GM15510 (cell line): ENCODE results near the gene CTDNEP1.

Experiments
- POLR2A ChIP-seq: IDR thresholded peaks from 3 replicates; pipeline ENCODE4 v1.6.1; 2011; ENCODE audit warnings: borderline replicate concordance; ENCODE audit not compliant: insufficient read length; ENCODE audit errors: extremely low read depth

The CTDNEP1 gene

DNA sequence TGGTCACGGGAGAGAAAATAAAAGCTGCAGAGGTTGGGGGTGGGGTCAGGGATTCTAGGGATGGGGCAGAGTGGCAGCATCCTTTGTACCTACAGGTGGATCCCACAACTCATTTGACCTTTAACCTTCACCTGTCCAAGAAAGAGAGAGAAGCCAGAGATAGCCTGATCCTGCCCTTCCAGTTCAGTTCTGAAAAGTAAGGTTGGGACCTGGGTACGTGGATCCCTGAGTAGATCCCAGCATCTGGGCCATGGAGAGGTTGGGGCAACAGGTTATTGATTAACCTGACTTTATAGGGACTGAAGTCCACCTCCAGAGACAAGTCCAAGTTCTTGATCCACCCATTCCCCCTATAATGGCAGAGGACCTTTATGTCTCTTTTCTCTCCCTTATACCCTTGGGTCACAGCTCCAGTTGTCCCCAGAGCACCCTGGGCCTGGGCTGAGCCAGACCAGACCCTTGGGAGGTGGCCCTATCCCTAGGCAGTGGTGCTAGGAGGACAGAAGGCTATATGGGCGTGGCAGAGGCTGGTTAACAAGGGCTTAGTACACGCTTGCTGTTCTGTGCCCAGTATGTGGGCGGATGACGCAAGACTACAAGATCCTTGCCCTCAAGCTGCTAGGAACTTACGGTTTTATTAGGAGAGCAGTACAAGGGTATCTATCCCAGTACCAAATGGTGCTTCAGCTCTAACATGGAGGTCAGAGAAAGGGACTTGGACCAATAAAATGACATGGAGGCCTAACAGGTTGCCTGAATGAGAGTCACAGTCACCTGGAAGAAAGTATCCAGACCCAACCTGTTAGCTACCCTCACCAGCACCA lies 7.4 kb upstream of the CTDNEP1 start:
- TF ChIP-seq POLR2A: no peak

DNA sequence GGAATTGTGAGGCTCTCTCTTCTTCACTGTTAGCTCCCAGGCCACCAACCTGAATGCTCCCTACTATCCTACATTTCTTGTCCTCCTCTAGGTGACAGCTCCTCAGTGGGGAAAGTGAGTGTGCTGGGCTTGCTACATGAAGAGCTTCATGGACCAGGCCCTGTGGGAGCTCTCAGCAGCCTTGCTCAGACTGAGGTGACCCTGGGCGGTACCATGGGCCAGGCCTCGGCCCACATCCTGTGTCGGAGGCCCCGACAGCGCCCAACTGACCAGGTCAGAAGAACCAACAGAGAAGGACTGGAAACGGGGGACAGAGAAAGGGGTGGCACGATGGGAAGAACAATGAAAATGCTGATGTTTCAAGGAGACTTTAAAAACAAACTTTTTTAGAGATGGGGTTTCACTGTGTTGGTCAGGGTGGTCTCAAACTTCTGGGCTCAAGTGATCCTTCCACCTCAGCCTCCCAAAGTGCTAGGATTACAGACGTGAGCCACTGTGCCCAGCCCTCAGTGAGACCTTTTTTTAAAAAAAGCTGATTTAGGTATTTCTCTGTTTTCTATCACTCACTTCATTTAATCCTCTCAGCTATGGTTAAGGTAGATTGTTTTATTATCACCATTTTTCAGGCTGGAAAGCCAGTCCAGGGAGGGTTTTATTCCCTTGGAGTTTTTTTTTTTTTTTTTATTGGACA lies 5.4 kb upstream of the CTDNEP1 start:
- no peak for TF ChIP-seq POLR2A

- no peak for TF ChIP-seq POLR2A
These were observed 3.0 kb upstream of the CTDNEP1 start for GRCh38 chr17:7254511-7254910.

DNA sequence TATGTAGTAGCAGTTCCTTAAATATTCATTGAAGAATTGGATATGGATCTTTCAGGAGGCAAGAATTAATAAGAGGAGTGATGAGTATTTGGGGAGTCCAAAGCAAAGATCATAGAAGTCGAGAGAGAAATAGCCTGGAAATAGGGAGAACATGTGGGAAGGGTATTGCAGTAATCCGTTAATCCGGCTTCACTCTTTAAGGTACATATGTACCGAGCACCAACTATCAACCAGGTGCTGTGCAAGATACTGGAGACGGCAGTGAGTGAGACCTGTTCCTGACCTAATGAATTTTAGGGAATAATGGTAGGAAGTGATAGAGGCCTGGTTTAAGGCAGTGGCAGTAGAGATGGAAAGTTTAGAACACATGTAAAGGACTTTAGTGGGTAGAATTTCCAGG lies 1.5 kb upstream of the CTDNEP1 start:
- TF ChIP-seq POLR2A: no peak

DNA sequence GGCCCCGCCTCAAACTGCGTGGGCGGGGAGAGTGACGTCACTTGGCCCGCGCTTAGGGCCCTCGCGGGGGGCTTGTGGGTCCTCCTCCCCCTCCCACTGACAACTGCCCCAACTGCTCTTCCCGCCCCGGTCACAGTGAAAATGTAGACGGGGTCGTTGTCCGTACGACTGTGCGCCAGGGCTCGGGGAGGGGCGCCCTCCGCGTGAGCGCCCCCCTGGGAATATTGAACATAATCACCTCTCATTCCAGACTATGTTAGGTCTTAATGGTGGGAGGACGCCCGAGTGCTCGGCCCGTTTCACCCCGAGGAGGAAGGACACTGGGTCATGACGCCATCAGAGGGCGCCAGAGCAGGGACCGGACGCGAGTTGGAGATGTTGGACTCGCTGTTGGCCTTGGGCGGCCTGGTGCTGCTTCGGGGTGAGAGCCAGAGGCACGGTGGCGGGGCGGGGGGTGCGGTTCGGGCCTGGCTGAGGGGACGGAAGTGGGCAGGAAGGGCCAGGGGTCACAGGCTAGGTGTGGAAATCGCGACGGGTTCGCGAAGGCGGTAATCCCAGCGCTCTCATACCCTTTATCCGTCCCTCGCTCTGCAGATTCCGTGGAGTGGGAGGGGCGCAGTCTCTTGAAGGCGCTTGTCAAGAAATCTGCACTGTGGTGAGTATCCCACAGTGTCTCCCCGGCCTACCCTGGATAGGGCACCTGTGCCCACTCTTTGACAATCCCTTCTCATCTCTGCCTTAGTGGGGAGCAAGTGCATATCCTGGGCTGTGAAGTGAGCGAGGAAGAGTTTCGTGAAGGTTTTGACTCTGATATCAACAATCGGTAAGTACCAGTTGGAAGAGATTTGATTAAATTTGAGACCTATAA lies 876 bp upstream of the CTDNEP1 start, which contains the start of gene ELP5:
Gene ELP5 (plus strand): TSS at position 40 of the 868 bp plus-strand sequence. CDS start 336 bp downstream, at position 376.
- TF ChIP-seq POLR2A: peak; percentile 88

DNA sequence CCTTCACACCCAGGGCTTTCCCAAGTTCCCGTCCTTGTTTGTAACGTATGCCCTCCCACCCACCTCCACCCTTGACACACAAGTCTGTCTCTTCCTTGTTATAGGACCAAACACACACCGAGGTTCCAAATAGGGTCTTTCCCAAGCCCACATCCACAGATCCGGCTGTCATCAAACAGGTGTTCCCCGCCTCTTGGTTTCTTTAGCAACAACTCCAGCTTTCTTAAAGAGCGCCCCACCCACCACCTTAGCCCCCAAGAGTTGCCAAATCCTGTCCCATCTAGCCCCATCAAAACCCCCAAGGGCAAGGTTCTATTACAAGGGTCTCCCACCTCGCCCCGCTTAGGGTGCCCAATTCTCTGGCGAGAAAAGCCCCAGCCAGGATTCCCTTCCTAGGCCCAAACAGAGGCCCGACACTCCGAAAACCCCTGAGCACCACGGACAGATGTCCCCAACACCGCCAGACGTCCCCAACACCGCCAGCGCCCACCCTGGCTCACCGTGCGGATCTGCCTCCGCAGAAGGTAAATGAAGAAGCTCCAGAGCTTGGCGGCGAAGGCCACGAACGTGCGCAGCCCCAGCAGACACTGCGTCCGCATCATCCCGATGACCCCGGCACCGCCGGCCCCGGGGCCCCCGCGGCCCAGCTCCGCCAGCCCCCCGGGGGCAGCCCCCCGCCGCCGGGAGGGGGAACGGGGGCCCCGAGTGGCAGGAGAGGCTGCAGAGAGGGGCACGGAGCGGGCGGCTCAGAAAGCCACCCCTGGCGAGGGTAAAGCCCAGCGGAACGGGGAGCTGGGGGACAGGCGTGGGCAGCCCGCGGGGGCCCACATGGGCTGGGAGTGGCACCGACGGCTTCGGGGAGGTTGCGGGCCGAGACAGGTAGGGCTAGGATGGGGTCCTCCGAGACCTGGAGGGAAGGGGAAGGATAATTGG lies 573 bp downstream of the CTDNEP1 start:
- no peak for TF ChIP-seq POLR2A

DNA sequence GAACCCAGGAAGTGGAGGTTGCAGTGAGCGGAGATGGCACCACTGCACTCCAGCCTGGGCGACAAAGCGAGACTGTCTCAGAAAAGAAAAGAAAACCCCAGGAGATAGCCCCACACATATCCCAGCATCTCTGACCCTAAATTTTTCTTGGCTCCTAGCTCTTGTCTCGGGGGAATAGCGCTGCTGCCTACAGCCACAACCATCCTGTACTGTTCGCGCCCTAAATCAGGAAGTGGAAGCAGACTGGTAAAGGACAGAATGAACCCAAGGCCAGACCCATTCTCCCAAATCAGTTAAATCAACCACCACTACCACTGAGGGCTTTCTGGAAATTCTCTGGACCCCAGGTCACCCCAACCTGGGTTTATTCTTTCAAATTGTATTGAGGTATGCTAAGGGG lies 1.7 kb downstream of the CTDNEP1 start:
- TF ChIP-seq POLR2A: no peak

GRCh38 chr17:7249214-7249613 lies 2.3 kb downstream of the CTDNEP1 start:
- TF ChIP-seq POLR2A: no peak

GRCh38 chr17:7248796-7249195 lies 2.7 kb downstream of the CTDNEP1 start:
- TF ChIP-seq POLR2A: no peak

GRCh38 chr17:7246779-7247178 lies 4.8 kb downstream of the CTDNEP1 start:
- no peak for TF ChIP-seq POLR2A

GRCh38 chr17:7243453-7243729 lies 8.1 kb downstream of the CTDNEP1 start:
- TF ChIP-seq POLR2A: no peak

DNA sequence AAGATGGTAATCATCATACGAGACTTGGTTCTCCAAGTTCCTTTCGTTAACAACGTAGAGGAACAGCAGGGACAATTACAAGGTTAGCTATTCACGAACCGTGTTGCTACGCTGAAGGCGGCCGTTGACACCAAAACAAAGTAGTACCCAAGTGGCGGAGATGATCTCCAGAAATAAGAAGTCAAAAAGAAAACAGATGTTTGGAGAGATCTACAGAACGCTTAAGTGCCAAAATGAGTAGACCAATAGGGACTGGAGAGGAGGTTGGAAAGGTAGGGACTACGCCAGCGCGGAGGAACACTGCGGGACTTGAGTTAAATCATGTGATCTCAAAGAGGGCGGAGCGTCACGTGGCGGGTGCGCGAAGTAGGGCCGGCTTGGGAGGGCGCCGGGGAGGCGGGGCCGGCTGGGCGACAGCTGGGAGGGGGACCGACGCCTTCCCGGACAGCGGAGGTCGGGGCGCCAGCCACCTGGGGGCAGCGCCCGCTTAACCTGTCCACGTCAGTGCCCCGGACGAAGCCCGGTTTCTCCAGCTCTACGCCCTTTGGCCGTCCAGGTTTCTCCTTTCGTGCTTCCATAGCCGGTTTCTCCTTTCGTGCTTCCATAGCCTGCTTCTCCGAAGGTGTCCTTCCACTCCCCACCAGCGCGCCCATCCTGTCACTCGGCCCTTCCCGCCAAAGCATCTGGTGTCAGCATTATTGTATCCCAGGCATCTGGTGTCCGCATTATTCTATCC lies 8.6 kb downstream of the CTDNEP1 start:
- TF ChIP-seq POLR2A: peak; percentile 55

DNA sequence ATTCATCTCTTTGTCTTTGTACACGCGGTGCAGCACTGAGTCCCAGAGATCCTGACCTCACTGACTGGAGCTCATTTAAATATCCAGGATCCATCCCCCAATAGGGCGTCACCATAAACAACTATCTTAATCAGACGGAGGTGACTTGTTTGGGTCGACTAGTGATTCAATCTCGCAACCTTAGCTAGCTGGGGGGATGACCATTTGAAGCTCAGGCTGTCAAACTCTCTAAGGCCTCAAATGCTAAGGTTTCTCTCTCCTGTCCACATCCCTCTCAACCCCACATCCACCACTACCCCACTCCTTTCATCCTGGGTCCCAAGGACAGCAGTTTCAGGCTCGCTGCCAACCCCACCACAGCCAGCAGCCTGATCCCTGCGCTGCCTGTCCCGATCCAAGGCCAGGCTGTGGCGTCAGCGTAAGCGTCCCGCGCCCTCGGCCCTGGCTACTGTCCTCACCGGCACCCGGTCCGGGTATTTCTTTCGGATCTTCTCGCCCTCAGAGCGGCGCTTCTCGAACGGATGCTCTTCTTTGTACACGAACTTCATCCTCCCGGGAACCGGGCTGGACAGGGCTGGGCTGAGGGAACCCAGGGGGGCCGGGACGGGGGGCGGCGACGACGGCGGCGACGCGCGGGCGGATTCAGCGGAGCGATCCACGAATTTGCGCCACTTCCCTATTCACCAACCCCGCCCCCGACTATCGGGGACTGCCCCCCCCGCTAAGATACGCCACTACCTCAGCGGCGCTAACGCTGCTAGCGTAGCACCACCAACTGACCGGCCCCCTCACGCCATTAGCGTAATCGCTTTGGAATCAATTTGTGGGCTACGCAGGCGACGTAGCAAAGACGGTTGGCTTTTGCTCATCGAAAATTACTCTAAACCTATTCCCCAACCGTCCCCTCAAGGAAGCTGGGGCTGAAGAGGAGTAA lies 9.5 kb downstream of the CTDNEP1 start, which contains the start of gene GABARAP:
Gene GABARAP (minus strand): TSS at position 667 of the 934 bp plus-strand sequence. CDS start 119 bp downstream, at position 548.
- TF ChIP-seq POLR2A: peak; percentile 43

DNA sequence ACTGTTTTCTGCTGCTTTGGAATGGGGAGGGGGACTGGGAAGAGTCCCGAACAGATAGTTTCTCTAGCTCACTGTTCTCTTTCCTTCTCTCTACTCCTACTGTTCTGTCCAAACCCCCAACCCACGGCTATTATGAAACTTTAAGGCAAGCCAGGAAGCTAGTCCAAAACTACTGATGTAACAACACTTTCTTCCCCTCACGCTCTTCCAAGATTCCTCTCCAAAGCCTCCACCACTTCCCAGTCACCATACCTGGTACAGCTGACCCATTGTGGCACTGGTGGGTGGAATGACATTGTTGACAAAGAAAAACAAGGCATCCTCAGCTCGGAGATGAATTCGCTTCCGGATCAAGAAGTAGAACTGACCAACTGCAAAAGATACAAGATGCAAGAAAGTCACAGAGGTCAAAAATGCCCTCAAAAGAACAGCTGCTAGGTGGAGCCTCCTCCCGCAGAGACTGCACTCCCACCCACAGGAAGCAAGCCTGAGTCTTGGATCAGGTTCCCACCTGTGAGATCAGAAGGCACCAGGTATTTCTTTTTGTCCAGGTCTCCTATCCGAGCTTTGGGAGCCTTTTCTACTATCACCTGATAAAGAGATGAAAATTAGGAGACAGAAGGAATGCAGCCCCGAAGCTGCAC lies 10.3 kb downstream of the CTDNEP1 start:
- no peak for TF ChIP-seq POLR2A
